Esophagus (tissue), 2 donors: ENCODE data around the gene ATP6V1C2. TPM values are rescaled to one million over a fixed set of nuclear protein-coding genes. Genes with fewer than 3 reads are reported as not detected.

Source experiments
- H3K27ac ChIP-seq, 2 donors: one replicate each; pipeline ENCODE4 v1.5.1; 2013; ENCODE audit warnings: low read depth in 2 of 2, mild to moderate bottlenecking in 2 of 2, inconsistent platforms in 1 of 2, low read length in 1 of 2, moderate library complexity in 1 of 2
- H3K27me3 ChIP-seq, 2 donors: one replicate each; pipeline ENCODE4 v1.6.1; 2013; ENCODE audit warnings: low read length in 2 of 2, control low read depth in 1 of 2, mild to moderate bottlenecking in 1 of 2; ENCODE audit not compliant: insufficient read depth in 2 of 2, control insufficient read depth in 1 of 2
- H3K36me3 ChIP-seq, 2 donors: one replicate each; pipeline ENCODE4 v1.6.1; 2013; ENCODE audit warnings: low read length in 1 of 2; ENCODE audit not compliant: control insufficient read depth in 2 of 2, insufficient read depth in 2 of 2
- H3K4me1 ChIP-seq, 2 donors: one replicate each; pipeline ENCODE4 v1.6.1; 2013; ENCODE audit warnings: low read length in 1 of 2; ENCODE audit not compliant: control insufficient read depth in 2 of 2, insufficient read depth in 2 of 2
- H3K4me3 ChIP-seq, 2 donors: one replicate each; pipeline ENCODE4 v1.5.1; 2013; ENCODE audit warnings: low read length in 2 of 2, mild to moderate bottlenecking in 2 of 2, low read depth in 1 of 2, moderate library complexity in 1 of 2
- H3K9me3 ChIP-seq, 2 donors: one replicate each; pipeline ENCODE4 v1.6.1; 2013; ENCODE audit warnings: mild to moderate bottlenecking in 2 of 2, low read depth in 1 of 2, low read length in 1 of 2, moderate library complexity in 1 of 2; ENCODE audit not compliant: control insufficient read depth in 2 of 2, insufficient read depth in 1 of 2
- WGBS, 2 donors: extraction: QIAGEN DNeasy Blood & Tissue Kit; methylation state at CpG; one replicate each; pipeline ENCODE4 v1.1.7; 2013; 5-methylcytosine and 5-hydroxymethylcytosine counted together
- polyA plus RNA-seq, 2 donors: library from polyadenylated mRNA; stranded (reverse); fragments of 200-250 nt; gene quantifications; one replicate each; pipeline ENCODE4 v1.2.3, GENCODE V29; 2013
- donor health status: healthy with polysubstance abuse.
- donor health status: Bipolar disorder and iron deficiency.

ATP6V1C2 gene
- polyA plus RNA-seq, 2 donors, result 16.8 to 55.0 TPM

DNA sequence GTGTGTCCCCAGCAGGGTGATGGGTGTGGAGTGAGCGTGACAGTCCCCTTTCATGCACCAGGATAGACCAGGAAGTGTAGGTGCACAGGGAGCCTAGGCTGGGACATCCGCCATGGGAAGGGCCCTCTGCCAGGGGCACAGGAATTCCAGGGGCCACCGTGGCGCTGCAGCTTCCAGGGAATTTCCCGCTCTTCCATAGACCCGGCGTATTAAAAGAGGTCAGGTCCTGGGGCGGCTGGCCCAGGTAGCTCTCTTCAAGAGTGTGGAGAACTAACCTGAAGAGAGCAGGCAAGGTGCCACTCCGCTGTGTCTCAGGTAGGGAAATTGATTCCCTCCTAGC lies 42.0 kb downstream of the ATP6V1C2 start:
- H3K36me3 ChIP-seq, result no peaks in the 10 kb centered on the region
- no peak overlapping the region for H3K27ac ChIP-seq
- H3K4me3 ChIP-seq, result no peak overlapping the region
- peaks cover 0 to 11% of the 10 kb centered on the region in 2 donors for H3K4me1 ChIP-seq
- no peaks in the 10 kb centered on the region for H3K9me3 ChIP-seq
- no peaks in the 10 kb centered on the region for H3K27me3 ChIP-seq
- 65 to 74% methylated on average over 9 of the region's 9 CpGs for WGBS, 2 donors

DNA sequence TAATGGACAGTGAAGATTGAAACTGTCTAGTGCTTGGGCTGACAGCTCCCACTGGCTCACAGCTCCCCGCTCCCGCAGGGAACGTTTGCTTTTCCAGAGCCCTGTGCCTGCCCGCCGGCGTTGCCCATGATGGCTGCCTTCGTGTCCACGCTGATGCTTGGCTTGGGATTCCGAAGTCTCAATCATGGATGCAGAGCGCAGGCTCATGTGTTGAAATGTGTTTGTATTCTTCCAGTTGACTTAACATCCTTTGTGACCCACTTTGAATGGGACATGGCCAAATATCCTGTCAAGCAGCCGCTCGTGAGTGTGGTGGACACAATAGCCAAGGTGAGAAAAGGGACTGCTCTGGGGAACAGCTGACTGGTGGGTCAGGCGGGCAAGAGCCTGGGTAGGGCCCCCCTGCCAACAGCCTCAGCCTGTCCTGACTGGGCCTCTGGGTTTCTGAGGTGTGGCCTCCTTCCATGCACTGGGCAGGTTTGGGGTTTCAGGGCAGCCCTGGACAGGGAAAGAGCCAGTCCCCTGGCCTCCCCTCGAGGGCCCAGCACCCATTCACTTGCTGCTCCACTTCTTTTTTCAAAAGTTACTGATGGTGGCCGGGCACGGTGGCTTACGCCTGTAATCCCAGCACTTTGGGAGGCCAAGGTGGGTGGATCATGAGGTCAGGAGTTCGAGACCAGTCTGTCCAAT lies 42.8 kb downstream of the ATP6V1C2 start:
- Histone ChIP-seq H3K36me3 (no peaks in the 10 kb centered on the region), H3K4me3 (no peak overlapping the region), H3K4me1 (peaks cover 0 to 11% of the 10 kb centered on the region in 2 donors), H3K27me3 (no peaks in the 10 kb centered on the region), H3K9me3 (no peaks in the 10 kb centered on the region), H3K27ac (no peak overlapping the region)
- 86 to 87% methylated on average over 18 of the region's 18 CpGs for WGBS, 2 donors

DNA sequence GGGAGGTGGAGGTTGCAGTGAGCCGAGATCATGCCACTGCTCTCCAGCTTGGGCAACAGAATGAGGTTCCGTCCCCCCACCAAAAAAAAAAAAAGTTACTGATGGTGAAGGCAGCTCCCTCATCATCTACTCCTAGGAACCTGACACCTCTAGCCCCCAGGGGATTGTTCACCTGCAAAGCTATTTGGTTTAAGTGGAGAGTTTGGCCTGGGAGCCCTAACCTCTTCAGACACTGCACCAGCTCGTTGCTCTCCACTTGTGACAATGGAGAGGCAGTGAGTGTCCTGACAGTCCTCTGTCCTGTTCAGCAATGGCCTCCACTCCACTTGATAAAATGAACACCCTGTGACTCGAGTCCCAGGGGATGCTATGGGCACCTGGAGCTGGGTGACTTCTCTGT lies 43.5 kb downstream of the ATP6V1C2 start:
- WGBS, 2 donors, result 75% methylated on average over 4 of the region's 4 CpGs
- H3K4me1 ChIP-seq, result peaks cover 0 to 11% of the 10 kb centered on the region in 2 donors
- no peaks in the 10 kb centered on the region for H3K36me3 ChIP-seq
- H3K27ac ChIP-seq, result no peak overlapping the region
- no peak overlapping the region for H3K4me3 ChIP-seq
- no peaks in the 10 kb centered on the region for H3K27me3 ChIP-seq
- no peaks in the 10 kb centered on the region for H3K9me3 ChIP-seq

DNA sequence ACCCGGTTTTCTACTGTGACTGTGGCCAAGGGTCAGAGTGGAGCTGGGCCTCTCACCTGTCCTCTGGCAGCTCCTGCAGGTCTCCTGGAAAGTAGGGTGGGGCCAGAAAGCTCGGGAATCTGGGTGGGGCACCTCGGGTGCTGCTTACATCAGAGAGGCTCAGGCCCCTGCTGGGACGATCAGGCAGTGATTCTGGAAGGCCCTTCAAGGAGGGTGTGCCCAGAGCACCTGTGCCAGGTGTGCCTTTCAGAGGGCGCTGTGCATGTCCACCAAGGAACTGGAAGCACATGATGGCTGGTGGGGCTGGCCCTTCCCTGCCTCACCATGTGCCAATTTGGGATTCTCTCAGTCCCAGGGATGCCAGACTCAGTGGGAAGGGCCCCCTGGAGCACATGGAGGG lies 44.0 kb downstream of the ATP6V1C2 start:
- H3K9me3 ChIP-seq, result no peaks in the 10 kb centered on the region
- no peaks in the 10 kb centered on the region for H3K36me3 ChIP-seq
- no peak overlapping the region for H3K4me3 ChIP-seq
- 37 to 49% methylated on average over 5 of the region's 5 CpGs for WGBS, 2 donors
- H3K27ac ChIP-seq, result no peak overlapping the region
- H3K27me3 ChIP-seq, result no peaks in the 10 kb centered on the region
- peaks cover 0 to 11% of the 10 kb centered on the region in 2 donors for H3K4me1 ChIP-seq

DNA sequence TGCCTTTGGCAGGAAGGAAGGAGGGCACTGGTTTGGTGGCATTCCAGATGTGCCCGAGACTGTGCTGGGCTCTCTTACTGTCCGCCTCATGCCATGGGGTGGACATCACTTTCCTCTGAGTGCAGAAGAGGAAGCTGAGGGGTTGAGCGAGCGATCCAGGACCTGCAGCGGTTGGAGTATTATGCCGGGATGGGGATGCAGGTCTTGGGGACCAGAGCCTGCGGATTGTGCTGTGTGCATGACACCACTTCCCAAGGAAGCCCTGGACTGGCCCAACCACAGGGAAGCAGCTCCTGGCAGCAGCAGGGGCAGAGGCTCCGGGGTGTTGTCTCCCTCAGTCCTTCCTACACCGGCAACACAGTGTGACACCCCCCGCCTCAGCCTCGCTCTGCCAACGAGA lies 44.5 kb downstream of the ATP6V1C2 start:
- WGBS, 2 donors, result 90 to 92% methylated on average over 12 of the region's 12 CpGs
- peaks cover 0 to 9% of the 10 kb centered on the region in 2 donors for H3K4me1 ChIP-seq

DNA sequence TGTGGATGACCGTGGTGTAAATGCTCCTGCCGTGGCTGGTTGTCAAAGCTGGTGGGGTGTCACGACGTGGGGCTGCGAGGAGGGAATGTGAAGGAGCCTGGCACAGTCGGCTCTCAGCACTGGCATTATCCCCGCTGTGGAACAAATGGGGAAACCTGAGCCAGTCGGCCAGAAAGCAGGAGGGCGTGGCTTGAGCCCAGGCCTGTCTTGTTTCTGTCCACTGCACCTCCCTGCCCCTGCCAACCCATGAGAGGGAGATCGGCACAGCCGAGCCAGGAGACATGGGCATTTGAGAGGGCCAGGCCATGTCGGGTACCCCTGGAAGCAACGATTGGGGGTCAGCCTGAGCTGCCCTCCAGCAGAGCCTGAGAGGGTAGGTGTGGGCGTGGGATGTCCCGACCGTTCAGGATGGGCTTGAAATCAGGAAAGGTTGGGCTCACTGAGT lies 46.7 kb downstream of the ATP6V1C2 start:
- no peak overlapping the region for H3K4me3 ChIP-seq
- no peak overlapping the region for H3K27ac ChIP-seq
- H3K27me3 ChIP-seq, result no peaks in the 10 kb centered on the region
- H3K36me3 ChIP-seq, result no peaks in the 10 kb centered on the region
- peaks cover 0 to 5% of the 10 kb centered on the region in 2 donors for H3K4me1 ChIP-seq
- WGBS, 2 donors, result 64 to 73% methylated on average over 16 of the region's 16 CpGs
- no peaks in the 10 kb centered on the region for H3K9me3 ChIP-seq

More for the DNA sequence above, 44.5 kb downstream of the ATP6V1C2 start:
- H3K27me3 ChIP-seq, result no peaks in the 10 kb centered on the region
- no peaks in the 10 kb centered on the region for H3K36me3 ChIP-seq
- H3K9me3 ChIP-seq, result no peaks in the 10 kb centered on the region
- no peak overlapping the region for H3K27ac ChIP-seq
- no peak overlapping the region for H3K4me3 ChIP-seq

DNA sequence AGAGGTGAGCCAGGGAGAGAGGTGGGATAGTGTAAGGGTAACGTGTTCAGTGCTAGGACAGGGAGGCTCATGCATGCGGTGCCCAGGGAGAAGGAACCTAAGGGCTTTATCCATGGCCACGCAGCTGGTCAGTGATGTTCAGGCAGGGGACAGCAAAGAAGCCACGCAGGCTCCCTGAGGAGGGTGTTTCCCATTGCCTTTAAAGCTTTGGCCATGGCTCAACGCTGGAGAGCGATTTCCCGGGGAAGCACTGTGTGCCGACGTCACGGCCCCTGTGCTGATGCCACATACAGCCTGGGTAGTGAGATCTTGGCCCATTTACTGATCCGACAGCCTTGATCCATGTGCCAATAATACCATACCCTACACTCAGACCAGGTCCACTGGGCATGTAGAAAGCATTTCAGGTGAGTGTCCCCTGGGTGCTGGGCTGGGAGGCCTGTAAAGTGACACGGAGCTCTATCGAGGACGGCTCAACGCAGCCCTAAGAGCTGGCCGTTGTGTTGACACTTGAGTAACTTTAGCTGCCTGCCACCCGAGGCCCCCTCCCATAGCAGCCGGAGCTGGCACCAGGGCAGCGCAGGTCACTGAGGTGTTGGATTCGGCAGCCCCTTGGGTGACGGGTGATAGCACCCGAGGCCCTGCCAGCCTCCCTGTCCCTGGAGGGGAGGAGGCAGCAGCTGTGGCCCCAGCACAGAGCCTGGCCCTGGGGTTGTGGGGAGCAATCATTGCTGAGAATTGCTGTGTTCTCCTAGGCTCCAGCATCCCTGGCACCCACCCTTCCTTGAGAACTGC lies 49.7 kb downstream of the ATP6V1C2 start:
- Histone ChIP-seq H3K27ac (no peak overlapping the region), H3K27me3 (no peaks in the 10 kb centered on the region), H3K9me3 (no peaks in the 10 kb centered on the region), H3K36me3 (no peaks in the 10 kb centered on the region), H3K4me3 (no peak overlapping the region), H3K4me1 (peaks cover 0 to 10% of the 10 kb centered on the region in 2 donors)
- WGBS, 2 donors, result 83 to 87% methylated on average over 22 of the region's 22 CpGs

DNA sequence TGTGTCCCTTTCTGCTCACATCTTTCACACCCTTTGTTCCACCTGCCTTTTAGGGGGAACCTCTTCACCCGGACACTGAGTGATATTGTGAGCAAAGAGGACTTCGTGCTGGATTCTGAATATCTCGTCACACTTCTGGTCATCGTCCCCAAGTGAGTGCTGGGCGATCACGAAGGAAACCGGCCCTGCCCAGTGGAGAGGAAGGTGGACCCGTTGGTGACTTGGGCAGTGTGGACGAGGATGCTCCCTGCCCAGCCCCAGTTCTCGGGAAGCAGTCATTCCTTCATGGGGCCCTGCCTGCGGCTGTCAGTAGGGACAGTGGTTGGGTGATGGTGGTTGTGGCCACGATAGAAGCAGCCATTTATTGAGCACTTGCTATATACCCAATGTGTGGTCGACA lies 50.4 kb downstream of the ATP6V1C2 start:
- 90 to 94% methylated on average over 13 of the region's 13 CpGs for WGBS, 2 donors
- Histone ChIP-seq H3K27me3 (no peaks in the 10 kb centered on the region), H3K4me3 (no peak overlapping the region), H3K27ac (no peak overlapping the region), H3K4me1 (peaks cover 0 to 14% of the 10 kb centered on the region in 2 donors), H3K9me3 (no peaks in the 10 kb centered on the region), H3K36me3 (no peaks in the 10 kb centered on the region)

DNA sequence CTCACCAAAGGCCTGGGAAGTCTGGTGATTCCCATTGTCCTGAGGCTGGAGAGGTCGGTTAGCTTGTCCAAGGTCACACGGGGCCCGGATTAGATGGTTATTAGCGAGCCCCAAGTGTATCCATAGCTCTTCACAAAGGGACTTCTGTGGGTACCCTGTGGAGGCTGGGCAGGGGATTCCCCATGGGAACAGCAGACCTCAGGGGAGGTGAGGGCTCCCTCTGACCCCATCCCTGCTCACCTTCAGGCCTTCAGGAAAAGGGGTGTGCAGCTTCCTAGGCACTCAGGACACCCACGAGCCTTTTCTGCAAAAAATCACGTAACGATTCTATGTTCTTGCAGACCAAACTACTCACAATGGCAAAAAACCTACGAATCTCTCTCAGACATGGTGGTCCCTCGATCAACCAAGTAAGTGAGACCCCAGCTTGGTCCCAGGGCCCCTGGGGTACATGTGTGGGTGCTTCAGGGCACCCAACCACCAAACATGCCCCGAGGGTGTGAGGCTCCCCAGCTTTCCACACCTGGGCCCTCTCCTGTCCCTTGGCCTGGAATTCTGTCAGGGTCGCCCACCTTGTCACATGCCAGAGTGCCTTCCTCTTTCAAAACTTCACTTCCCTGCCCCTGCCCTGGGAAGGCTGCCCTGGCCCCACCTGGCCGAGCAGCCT lies 50.9 kb downstream of the ATP6V1C2 start:
- H3K9me3 ChIP-seq, result no peaks in the 10 kb centered on the region
- WGBS, 2 donors, result 84 to 92% methylated on average over 12 of the region's 12 CpGs
- no peak overlapping the region for H3K4me3 ChIP-seq
- no peaks in the 10 kb centered on the region for H3K27me3 ChIP-seq
- no peaks in the 10 kb centered on the region for H3K36me3 ChIP-seq
- H3K4me1 ChIP-seq, result peaks cover 0 to 16% of the 10 kb centered on the region in 2 donors
- H3K27ac ChIP-seq, result no peak overlapping the region
